Measurements from ENCODE around the gene ADCY2.

Gene ADCY2

DNA sequence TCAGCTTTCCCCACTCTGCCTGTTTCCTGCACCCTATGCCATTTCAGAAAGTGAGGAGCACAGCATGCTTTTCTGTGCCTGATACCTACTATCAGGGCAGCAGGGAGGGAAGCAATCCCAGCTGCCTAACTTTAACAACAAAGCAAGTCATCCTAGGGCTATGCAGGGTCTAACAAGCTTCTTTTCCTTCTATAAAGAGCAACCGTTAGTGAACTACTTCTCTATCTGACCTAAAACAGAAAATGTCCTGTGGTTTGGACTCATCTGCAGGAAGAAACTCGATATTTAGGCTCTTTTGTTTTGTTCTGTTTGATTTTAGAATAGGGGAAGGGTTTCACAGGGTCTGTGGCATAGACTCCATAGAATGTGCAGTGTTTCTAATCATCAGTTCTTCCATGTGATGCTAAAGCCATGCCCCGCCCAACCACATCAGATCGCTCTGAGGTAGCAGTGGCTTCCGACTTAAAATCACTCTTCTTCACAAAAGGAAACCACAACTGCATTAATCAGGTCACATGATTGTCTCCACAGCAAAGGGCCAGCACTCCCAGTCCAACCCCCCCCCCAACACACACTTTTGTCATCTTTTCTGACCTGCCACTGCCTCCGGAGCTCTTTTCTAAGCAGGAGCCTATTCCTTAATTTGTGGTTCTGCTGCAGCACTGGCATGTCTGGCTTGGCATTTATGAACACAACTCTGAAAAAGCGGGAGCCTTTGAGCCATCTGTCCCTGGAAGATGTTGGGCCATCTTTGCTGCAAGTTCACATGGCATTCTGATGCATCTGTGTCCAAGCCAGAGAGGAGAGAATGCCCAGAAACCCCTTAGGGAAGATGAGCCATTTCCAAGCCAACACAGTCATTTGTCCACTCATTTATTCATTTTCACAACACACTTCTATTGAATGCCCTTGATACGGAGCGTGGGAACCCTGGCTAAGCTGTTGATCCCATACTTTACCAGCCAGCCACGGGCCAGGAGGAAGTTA is 383.4 kb downstream of the ADCY2 start:
- no peak overlapping the region for H3K4me3 ChIP-seq (ENCODE audit: low read depth, low read length)
- TF ChIP-seq, protein P1, sequence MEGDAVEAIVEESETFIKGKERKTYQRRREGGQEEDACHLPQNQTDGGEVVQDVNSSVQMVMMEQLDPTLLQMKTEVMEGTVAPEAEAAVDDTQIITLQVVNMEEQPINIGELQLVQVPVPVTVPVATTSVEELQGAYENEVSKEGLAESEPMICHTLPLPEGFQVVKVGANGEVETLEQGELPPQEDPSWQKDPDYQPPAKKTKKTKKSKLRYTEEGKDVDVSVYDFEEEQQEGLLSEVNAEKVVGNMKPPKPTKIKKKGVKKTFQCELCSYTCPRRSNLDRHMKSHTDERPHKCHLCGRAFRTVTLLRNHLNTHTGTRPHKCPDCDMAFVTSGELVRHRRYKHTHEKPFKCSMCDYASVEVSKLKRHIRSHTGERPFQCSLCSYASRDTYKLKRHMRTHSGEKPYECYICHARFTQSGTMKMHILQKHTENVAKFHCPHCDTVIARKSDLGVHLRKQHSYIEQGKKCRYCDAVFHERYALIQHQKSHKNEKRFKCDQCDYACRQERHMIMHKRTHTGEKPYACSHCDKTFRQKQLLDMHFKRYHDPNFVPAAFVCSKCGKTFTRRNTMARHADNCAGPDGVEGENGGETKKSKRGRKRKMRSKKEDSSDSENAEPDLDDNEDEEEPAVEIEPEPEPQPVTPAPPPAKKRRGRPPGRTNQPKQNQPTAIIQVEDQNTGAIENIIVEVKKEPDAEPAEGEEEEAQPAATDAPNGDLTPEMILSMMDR (IDR thresholded peaks at IDR 0.05; ENCODE audit: control insufficient read depth, extremely low read depth, insufficient read depth) = no peak
- no peak for DNase-seq (ENCODE audit: low read depth)

DNA sequence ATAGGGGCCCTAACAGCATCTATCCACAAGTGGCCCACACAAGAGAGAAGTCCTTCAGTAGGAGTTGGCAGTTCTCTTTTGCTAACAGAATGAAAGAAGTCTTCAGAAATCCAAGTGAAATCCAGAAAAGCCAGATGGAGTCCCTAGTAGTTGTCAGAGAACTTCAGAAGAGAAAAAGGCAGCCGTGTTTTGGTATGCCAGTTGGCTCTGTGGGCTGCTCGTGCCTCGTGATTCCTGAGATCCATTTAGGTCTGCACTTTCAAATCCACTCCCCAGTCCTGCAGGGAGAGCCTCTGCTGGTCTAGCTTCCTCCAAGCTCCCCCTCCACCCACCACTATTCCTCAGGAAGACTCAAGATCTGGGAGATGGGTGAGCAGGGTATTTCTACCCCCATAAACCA is 386.0 kb downstream of the ADCY2 start:
- H3K4me3 ChIP-seq (ENCODE audit: low read depth, low read length) = no peak overlapping the region
- TF ChIP-seq, protein P1 (IDR thresholded peaks at IDR 0.05; ENCODE audit: control insufficient read depth, extremely low read depth, insufficient read depth) = no peak
- no peak for DNase-seq (ENCODE audit: low read depth)

- no peak for DNase-seq (ENCODE audit: low read depth)
- H3K4me3 ChIP-seq (ENCODE audit: low read depth, low read length) = no peak overlapping the region
- TF ChIP-seq, protein P1 (IDR thresholded peaks at IDR 0.05; ENCODE audit: control insufficient read depth, extremely low read depth, insufficient read depth) = no peak
Measured at GRCh38 chr5:7784683-7785380, 388.9 kb downstream of the ADCY2 start.

GRCh38 chr5:7787770-7788169 is 391.8 kb downstream of the ADCY2 start:
- TF ChIP-seq, protein P1 (IDR thresholded peaks at IDR 0.05; ENCODE audit: control insufficient read depth, extremely low read depth, insufficient read depth) = no peak
- H3K4me3 ChIP-seq (ENCODE audit: low read depth, low read length) = no peak overlapping the region
- DNase-seq (ENCODE audit: low read depth) = no peak

- TF ChIP-seq, protein P1 (IDR thresholded peaks at IDR 0.05; ENCODE audit: control insufficient read depth, extremely low read depth, insufficient read depth) = no peak
- no peak overlapping the region for H3K4me3 ChIP-seq (ENCODE audit: low read depth, low read length)
- no peak for DNase-seq (ENCODE audit: low read depth)
Measured at GRCh38 chr5:7789567-7789966, 393.6 kb downstream of the ADCY2 start.

DNA sequence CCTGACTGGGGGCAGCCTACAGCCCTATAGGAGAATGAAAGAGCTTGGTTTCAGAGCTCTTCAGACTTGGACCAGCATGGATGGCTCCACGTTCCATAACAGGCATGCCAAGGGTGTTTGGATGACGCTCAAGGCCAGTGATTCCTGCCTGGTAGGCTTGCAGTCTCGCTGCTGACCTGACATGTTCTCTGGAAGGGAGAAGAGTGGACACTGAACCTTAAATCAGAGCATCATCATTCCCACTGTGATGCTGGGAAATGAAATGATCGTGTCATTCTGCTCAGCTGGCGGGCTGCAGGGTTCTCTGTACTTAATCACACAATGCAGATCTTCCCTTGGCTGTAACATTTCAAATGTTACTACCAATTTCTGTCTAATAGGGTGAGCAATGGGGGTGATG is 398.0 kb downstream of the ADCY2 start:
- H3K4me3 ChIP-seq (ENCODE audit: low read depth, low read length) = no peak overlapping the region
- TF ChIP-seq, protein P1 (IDR thresholded peaks at IDR 0.05; ENCODE audit: control insufficient read depth, extremely low read depth, insufficient read depth) = no peak
- DNase-seq (ENCODE audit: low read depth) = no peak
